Measurements from ENCODE around the gene GRIN2A.

The GRIN2A gene

DNA sequence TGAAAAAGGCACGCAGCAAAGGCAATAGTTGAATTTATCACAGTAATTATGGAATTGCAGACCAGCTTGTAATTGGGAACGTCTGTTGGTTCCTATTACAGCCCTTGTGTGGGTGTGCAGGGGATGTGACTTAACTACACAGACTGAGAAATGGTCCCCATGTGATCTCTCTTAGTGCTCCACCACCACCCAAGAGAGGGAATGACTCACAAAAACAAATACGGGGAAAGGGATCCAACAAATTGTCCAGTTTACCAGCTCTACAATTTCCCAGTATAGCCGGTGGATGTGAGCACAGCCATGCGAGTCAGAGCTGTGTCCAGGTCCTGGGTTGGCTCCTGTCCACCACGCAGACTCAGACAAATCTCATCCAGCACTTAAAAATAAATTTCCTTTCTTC, 337.9 kb downstream of the GRIN2A start:
- H3K27ac ChIP-seq (ENCODE audit: low read length, poor library complexity, severe bottlenecking), result no peak overlapping the region
- no peak overlapping the region for H2BK12ac ChIP-seq (ENCODE audit: low read length in 2 of 2)
- H3K4ac ChIP-seq (ENCODE audit: low read depth in 1 of 2, low read length in 2 of 2), result no peak overlapping the region
- no peak overlapping the region for H3K14ac ChIP-seq (ENCODE audit: low read length in 2 of 2)
- 61% methylated on average over 6 of the region's 6 CpGs for WGBS
- H3K4me1 ChIP-seq (ENCODE audit: control insufficient read depth, insufficient read depth, low read depth, low read length), result no peaks in the 10 kb centered on the region
- H2AFZ ChIP-seq (ENCODE audit: low read depth, low read length), result no peak overlapping the region
- no peak for DNase-seq
- no peak overlapping the region for H3K23ac ChIP-seq (ENCODE audit: low read length in 2 of 2)
- no peak overlapping the region for H4K91ac ChIP-seq (ENCODE audit: low read length)
- H2BK15ac ChIP-seq (ENCODE audit: low read depth, poor library complexity, severe bottlenecking), result no peak overlapping the region
- H3K4me3 ChIP-seq (ENCODE audit: insufficient read depth in 1 of 2, low read depth in 1 of 2, low read length in 2 of 2), result no peak overlapping the region
- no peak overlapping the region for H3K4me2 ChIP-seq (ENCODE audit: low read length, poor library complexity, severe bottlenecking)
- no peak overlapping the region for H2AK5ac ChIP-seq (ENCODE audit: low read length, severe bottlenecking)
- H2BK5ac ChIP-seq (ENCODE audit: low read depth, low read length, poor library complexity, severe bottlenecking), result no peak overlapping the region
- H4K8ac ChIP-seq (ENCODE audit: low read length), result no peak overlapping the region
- no peaks in the 10 kb centered on the region for H3K9me3 ChIP-seq (ENCODE audit: control insufficient read depth, low read length)
- H3K27me3 ChIP-seq (ENCODE audit: control insufficient read depth in 1 of 2, insufficient read depth in 1 of 2, low read length in 2 of 2), result no peaks in the 10 kb centered on the region
- no peak overlapping the region for H3K18ac ChIP-seq (ENCODE audit: low read depth in 1 of 2, low read length in 2 of 2)
- no peaks in the 10 kb centered on the region for H3K36me3 ChIP-seq (ENCODE audit: control insufficient read depth in 1 of 2, insufficient read depth in 2 of 2, low read depth in 1 of 2, low read length in 2 of 2)
- no peak overlapping the region for H2BK120ac ChIP-seq (ENCODE audit: low read depth, low read length)
- H3K9ac ChIP-seq (ENCODE audit: low read length), result peak overlapping the region; percentile 45
- no peaks in the 10 kb centered on the region for H3K79me1 ChIP-seq (replicated peaks; ENCODE audit: low read length, poor library complexity, severe bottlenecking)

DNA sequence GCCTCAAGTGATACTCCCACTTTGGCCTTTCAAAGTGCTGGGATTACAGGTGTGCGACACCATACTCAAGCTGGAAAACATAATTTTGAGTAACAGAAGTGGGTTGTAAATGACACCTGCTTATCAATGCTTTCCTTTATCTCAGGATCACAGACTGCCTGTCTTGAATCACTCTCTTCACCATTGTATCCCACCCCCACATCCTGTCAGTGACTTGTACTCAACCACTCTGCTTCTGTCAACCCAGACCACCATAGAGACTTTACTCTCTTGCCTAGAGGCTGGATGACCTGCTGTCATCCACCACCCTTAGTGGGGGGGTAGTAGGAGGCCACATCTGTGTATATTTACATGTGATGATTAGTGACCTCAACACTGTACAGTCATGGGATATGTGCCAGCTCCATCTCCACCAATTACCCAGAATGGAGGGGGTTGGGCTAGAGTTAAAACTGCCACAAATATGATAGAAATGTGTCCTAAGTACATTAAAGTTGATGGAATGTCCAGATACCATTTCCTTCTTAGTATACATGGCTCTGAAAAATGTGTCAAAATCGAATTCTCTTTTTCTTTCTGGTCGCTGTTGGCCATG, 338.7 kb downstream of the GRIN2A start:
- no peak overlapping the region for H3K4me2 ChIP-seq (ENCODE audit: low read length, poor library complexity, severe bottlenecking)
- H2BK5ac ChIP-seq (ENCODE audit: low read depth, low read length, poor library complexity, severe bottlenecking), result no peak overlapping the region
- no peak overlapping the region for H2BK120ac ChIP-seq (ENCODE audit: low read depth, low read length)
- no peak overlapping the region for H3K18ac ChIP-seq (ENCODE audit: low read depth in 1 of 2, low read length in 2 of 2)
- no peak for DNase-seq
- no peak overlapping the region for H3K14ac ChIP-seq (ENCODE audit: low read length in 2 of 2)
- H3K79me1 ChIP-seq (replicated peaks; ENCODE audit: low read length, poor library complexity, severe bottlenecking), result no peaks in the 10 kb centered on the region
- no peak overlapping the region for H2BK15ac ChIP-seq (ENCODE audit: low read depth, poor library complexity, severe bottlenecking)
- H2BK12ac ChIP-seq (ENCODE audit: low read length in 2 of 2), result no peak overlapping the region
- H2AFZ ChIP-seq (ENCODE audit: low read depth, low read length), result no peak overlapping the region
- 32% methylated on average over 2 of the region's 3 CpGs for WGBS
- no peak overlapping the region for H3K4me3 ChIP-seq (ENCODE audit: insufficient read depth in 1 of 2, low read depth in 1 of 2, low read length in 2 of 2)
- no peak overlapping the region for H3K4ac ChIP-seq (ENCODE audit: low read depth in 1 of 2, low read length in 2 of 2)
- no peak overlapping the region for H3K23ac ChIP-seq (ENCODE audit: low read length in 2 of 2)
- peak overlapping the region; percentile 20 for H3K9ac ChIP-seq (ENCODE audit: low read length)
- no peaks in the 10 kb centered on the region for H3K4me1 ChIP-seq (ENCODE audit: control insufficient read depth, insufficient read depth, low read depth, low read length)
- no peak overlapping the region for H2AK5ac ChIP-seq (ENCODE audit: low read length, severe bottlenecking)
- H4K91ac ChIP-seq (ENCODE audit: low read length), result no peak overlapping the region
- no peak overlapping the region for H3K27ac ChIP-seq (ENCODE audit: low read length, poor library complexity, severe bottlenecking)
- H3K9me3 ChIP-seq (ENCODE audit: control insufficient read depth, low read length), result no peaks in the 10 kb centered on the region
- no peaks in the 10 kb centered on the region for H3K36me3 ChIP-seq (ENCODE audit: control insufficient read depth in 1 of 2, insufficient read depth in 2 of 2, low read depth in 1 of 2, low read length in 2 of 2)
- no peaks in the 10 kb centered on the region for H3K27me3 ChIP-seq (ENCODE audit: control insufficient read depth in 1 of 2, insufficient read depth in 1 of 2, low read length in 2 of 2)
- H4K8ac ChIP-seq (ENCODE audit: low read length), result no peak overlapping the region

DNA sequence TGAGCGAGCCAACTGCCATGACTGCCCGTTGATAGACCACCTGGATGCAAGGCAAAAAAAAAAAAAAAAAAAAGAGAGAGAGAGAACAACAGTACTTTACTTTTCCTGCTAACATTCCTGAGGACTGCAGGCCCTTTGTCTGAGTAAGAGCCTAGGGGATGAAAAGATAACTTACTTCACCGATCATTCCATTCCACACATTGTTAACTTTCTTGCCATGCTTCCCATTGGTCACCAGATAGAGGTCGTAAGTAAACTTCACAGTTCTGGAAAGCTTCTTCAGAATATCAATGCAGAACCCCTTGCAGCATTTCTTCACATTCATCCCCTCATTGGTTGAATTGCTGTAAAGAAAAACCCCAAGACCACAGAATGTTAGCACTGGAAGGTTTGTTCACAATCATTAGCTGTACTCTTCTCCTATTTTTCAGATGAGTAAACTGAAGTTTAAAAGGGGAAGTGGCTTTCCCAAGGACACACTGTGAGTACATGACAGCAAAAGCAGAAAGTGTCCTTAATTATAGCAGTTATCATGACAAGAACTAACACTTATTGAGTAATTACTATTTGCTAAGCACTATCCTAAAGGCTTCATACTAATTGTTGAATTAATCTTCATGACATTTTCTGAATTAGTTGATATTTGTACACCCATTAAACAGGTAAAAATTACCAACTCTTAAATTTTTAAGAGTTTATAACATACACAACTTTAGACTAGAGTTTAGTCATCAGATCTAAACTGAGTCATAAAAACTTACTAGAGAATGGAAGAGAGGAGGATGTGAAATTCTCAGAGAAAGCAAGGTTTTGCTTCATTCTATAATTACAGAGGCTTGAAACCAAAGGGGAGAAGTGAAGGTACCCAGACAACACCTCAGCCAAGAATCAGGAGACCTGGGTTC, 341.2 kb downstream of the GRIN2A start:
- Histone ChIP-seq H2BK15ac (ENCODE audit: low read depth, poor library complexity, severe bottlenecking) (no peak overlapping the region), H4K91ac (ENCODE audit: low read length) (no peak overlapping the region)

DNA sequence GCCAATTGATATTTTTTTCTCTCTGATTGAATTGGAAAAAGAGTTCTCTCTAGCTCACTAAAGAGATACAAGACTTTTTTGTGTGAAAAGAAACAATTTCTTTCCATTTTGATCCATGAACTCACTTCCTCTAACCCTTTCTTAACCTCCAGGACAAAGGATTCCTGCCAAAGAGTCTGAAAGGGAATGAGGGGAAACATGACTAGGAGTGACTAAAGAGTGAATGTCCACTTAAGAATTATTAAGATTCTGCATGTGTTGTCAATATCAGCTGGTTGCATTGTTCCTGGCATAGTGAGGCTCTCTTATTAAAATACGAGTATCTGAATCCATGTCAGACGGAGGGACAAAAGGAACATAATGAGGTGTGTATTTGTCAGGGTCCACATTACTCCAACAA, 344.7 kb downstream of the GRIN2A start:
- Histone ChIP-seq H3K14ac (ENCODE audit: low read length in 2 of 2) (no peak overlapping the region), H3K4ac (ENCODE audit: low read depth in 1 of 2, low read length in 2 of 2) (no peak overlapping the region), H3K27ac (ENCODE audit: low read length, poor library complexity, severe bottlenecking) (no peak overlapping the region), H3K36me3 (ENCODE audit: control insufficient read depth in 1 of 2, insufficient read depth in 2 of 2, low read depth in 1 of 2, low read length in 2 of 2) (peaks cover 0 to 10% of the 10 kb centered on the region in 2 experiments), H3K27me3 (ENCODE audit: control insufficient read depth in 1 of 2, insufficient read depth in 1 of 2, low read length in 2 of 2) (no peaks in the 10 kb centered on the region), H4K8ac (ENCODE audit: low read length) (no peak overlapping the region), H2AFZ (ENCODE audit: low read depth, low read length) (no peak overlapping the region), H3K4me2 (ENCODE audit: low read length, poor library complexity, severe bottlenecking) (no peak overlapping the region), H3K4me3 (ENCODE audit: insufficient read depth in 1 of 2, low read depth in 1 of 2, low read length in 2 of 2) (peak overlapping the region in 1 of 2 experiments; percentile 32), H3K18ac (ENCODE audit: low read depth in 1 of 2, low read length in 2 of 2) (no peak overlapping the region), H2BK5ac (ENCODE audit: low read depth, low read length, poor library complexity, severe bottlenecking) (no peak overlapping the region), H3K9me3 (ENCODE audit: control insufficient read depth, low read length) (no peaks in the 10 kb centered on the region), H2BK15ac (ENCODE audit: low read depth, poor library complexity, severe bottlenecking) (no peak overlapping the region), H3K23ac (ENCODE audit: low read length in 2 of 2) (no peak overlapping the region), H3K4me1 (ENCODE audit: control insufficient read depth, insufficient read depth, low read depth, low read length) (no peaks in the 10 kb centered on the region), H2BK120ac (ENCODE audit: low read depth, low read length) (no peak overlapping the region), H2BK12ac (ENCODE audit: low read length in 2 of 2) (no peak overlapping the region), H3K79me1 (replicated peaks; ENCODE audit: low read length, poor library complexity, severe bottlenecking) (no peaks in the 10 kb centered on the region), H2AK5ac (ENCODE audit: low read length, severe bottlenecking) (no peak overlapping the region), H4K91ac (ENCODE audit: low read length) (no peak overlapping the region), H3K9ac (ENCODE audit: low read length) (peak overlapping the region; percentile 38)
- WGBS, result 80% methylated on average over 2 of the region's 2 CpGs
- DNase-seq, result no peak

More for the DNA sequence above, 341.2 kb downstream of the GRIN2A start:
- H3K4me1 ChIP-seq (ENCODE audit: control insufficient read depth, insufficient read depth, low read depth, low read length), result no peaks in the 10 kb centered on the region
- H4K8ac ChIP-seq (ENCODE audit: low read length), result no peak overlapping the region
- H3K9me3 ChIP-seq (ENCODE audit: control insufficient read depth, low read length), result no peaks in the 10 kb centered on the region
- H3K4me2 ChIP-seq (ENCODE audit: low read length, poor library complexity, severe bottlenecking), result no peak overlapping the region
- no peak overlapping the region for H2AK5ac ChIP-seq (ENCODE audit: low read length, severe bottlenecking)
- no peak for DNase-seq
- H3K27me3 ChIP-seq (ENCODE audit: control insufficient read depth in 1 of 2, insufficient read depth in 1 of 2, low read length in 2 of 2), result no peaks in the 10 kb centered on the region
- WGBS, result 68% methylated on average over 3 of the region's 4 CpGs
- no peak overlapping the region for H2BK120ac ChIP-seq (ENCODE audit: low read depth, low read length)
- H2BK12ac ChIP-seq (ENCODE audit: low read length in 2 of 2), result no peak overlapping the region
- no peak overlapping the region for H3K4me3 ChIP-seq (ENCODE audit: insufficient read depth in 1 of 2, low read depth in 1 of 2, low read length in 2 of 2)
- no peak overlapping the region for H3K14ac ChIP-seq (ENCODE audit: low read length in 2 of 2)
- H2AFZ ChIP-seq (ENCODE audit: low read depth, low read length), result no peak overlapping the region
- H3K23ac ChIP-seq (ENCODE audit: low read length in 2 of 2), result no peak overlapping the region
- H3K4ac ChIP-seq (ENCODE audit: low read depth in 1 of 2, low read length in 2 of 2), result no peak overlapping the region
- no peaks in the 10 kb centered on the region for H3K79me1 ChIP-seq (replicated peaks; ENCODE audit: low read length, poor library complexity, severe bottlenecking)
- H3K27ac ChIP-seq (ENCODE audit: low read length, poor library complexity, severe bottlenecking), result no peak overlapping the region
- H3K36me3 ChIP-seq (ENCODE audit: control insufficient read depth in 1 of 2, insufficient read depth in 2 of 2, low read depth in 1 of 2, low read length in 2 of 2), result no peaks in the 10 kb centered on the region
- H2BK5ac ChIP-seq (ENCODE audit: low read depth, low read length, poor library complexity, severe bottlenecking), result no peak overlapping the region
- no peak overlapping the region for H3K9ac ChIP-seq (ENCODE audit: low read length)
- no peak overlapping the region for H3K18ac ChIP-seq (ENCODE audit: low read depth in 1 of 2, low read length in 2 of 2)
